GM12875 (cell line): ENCODE results near the gene CAB39L.

ENCODE experiments used
- H3K4me3 ChIP-seq: one replicate; pipeline ENCODE4 v1.5.1; 2011; ENCODE audit warnings: low read depth, low read length, control low read depth
- CTCF ChIP-seq: IDR thresholded peaks from 2 replicates; pipeline ENCODE4 v1.5.1; 2011; ENCODE audit warnings: low read depth, mild to moderate bottlenecking, control low read depth, inconsistent platforms, low read length, moderate library complexity, borderline replicate concordance; ENCODE audit not compliant: insufficient read depth

The CAB39L gene

GRCh38 chr13:49368688-49369087 lies 75.2 kb downstream of the CAB39L start:
- TF ChIP-seq CTCF, result no peak
- H3K4me3 ChIP-seq, result no peak overlapping the region

GRCh38 chr13:49367640-49368422 lies 76.0 kb downstream of the CAB39L start:
- TF ChIP-seq CTCF, result no peak
- H3K4me3 ChIP-seq, result no peak overlapping the region

- no peak overlapping the region for H3K4me3 ChIP-seq
- TF ChIP-seq CTCF, result no peak
Observed at GRCh38 chr13:49366841-49367240, 77.0 kb downstream of the CAB39L start.

- no peak overlapping the region for H3K4me3 ChIP-seq
- no peak for TF ChIP-seq CTCF
Observed at GRCh38 chr13:49357694-49358093, 86.2 kb downstream of the CAB39L start.

- H3K4me3 ChIP-seq, result no peak overlapping the region
- TF ChIP-seq CTCF, result no peak
Observed at GRCh38 chr13:49356223-49356622, 87.6 kb downstream of the CAB39L start.

GRCh38 chr13:49354719-49355118 lies 89.1 kb downstream of the CAB39L start:
- no peak overlapping the region for H3K4me3 ChIP-seq
- TF ChIP-seq CTCF, result no peak

GRCh38 chr13:49353908-49354307 lies 90.0 kb downstream of the CAB39L start:
- H3K4me3 ChIP-seq, result no peak overlapping the region
- no peak for TF ChIP-seq CTCF
